ENCODE data around the gene EVC.

The EVC gene

GRCh38 chr4:5713861-5714260 is 2.9 kb downstream of the EVC start:
- no peaks in the 10 kb centered on the region for H3K4me1 ChIP-seq
- no peak for DNase-seq
- peaks cover 41% of the 10 kb centered on the region for H3K27me3 ChIP-seq
- no peak overlapping the region for H3K4me3 ChIP-seq (ENCODE audit: low read depth, low read length)
- H3K36me3 ChIP-seq, result no peaks in the 10 kb centered on the region
- H3K9me3 ChIP-seq, result no peaks in the 10 kb centered on the region; the same call in 1 of the 2 replicates
- TF ChIP-seq CTCF (IDR thresholded peaks at IDR 0.05; ENCODE audit: low read depth, low read length), result no peak

GRCh38 chr4:5715357-5715756 is 4.4 kb downstream of the EVC start:
- Histone ChIP-seq H3K9me3 (no peaks in the 10 kb centered on the region; the same call in 1 of the 2 replicates), H3K27me3 (peaks cover 29% of the 10 kb centered on the region), H3K4me1 (no peaks in the 10 kb centered on the region), H3K36me3 (no peaks in the 10 kb centered on the region), H3K4me3 (ENCODE audit: low read depth, low read length) (no peak overlapping the region)
- no peak for DNase-seq
- no peak for TF ChIP-seq CTCF (IDR thresholded peaks at IDR 0.05; ENCODE audit: low read depth, low read length)

GRCh38 chr4:5716391-5716790 is 5.4 kb downstream of the EVC start:
- no peaks in the 10 kb centered on the region for H3K4me1 ChIP-seq
- no peaks in the 10 kb centered on the region; the same call in 1 of the 2 replicates for H3K9me3 ChIP-seq
- H3K36me3 ChIP-seq, result no peaks in the 10 kb centered on the region
- no peak for DNase-seq
- no peak overlapping the region for H3K4me3 ChIP-seq (ENCODE audit: low read depth, low read length)
- H3K27me3 ChIP-seq, result peaks cover 19% of the 10 kb centered on the region
- TF ChIP-seq CTCF (IDR thresholded peaks at IDR 0.05; ENCODE audit: low read depth, low read length), result no peak

- Histone ChIP-seq H3K4me3 (ENCODE audit: low read depth, low read length) (no peak overlapping the region), H3K27me3 (peaks cover 7% of the 10 kb centered on the region), H3K4me1 (no peaks in the 10 kb centered on the region), H3K9me3 (no peaks in the 10 kb centered on the region; the same call in 1 of the 2 replicates), H3K36me3 (no peaks in the 10 kb centered on the region)
- no peak for DNase-seq
- no peak for TF ChIP-seq CTCF (IDR thresholded peaks at IDR 0.05; ENCODE audit: low read depth, low read length)
Observed at GRCh38 chr4:5717449-5718158, 6.6 kb downstream of the EVC start.

GRCh38 chr4:5718411-5718810 is 7.4 kb downstream of the EVC start:
- Histone ChIP-seq H3K27me3 (0 out of 2 replicates have a peak, but pooled peaks cover 3% of the 10 kb centered on the region), H3K4me1 (no peaks in the 10 kb centered on the region)
- no peak for TF ChIP-seq CTCF (IDR thresholded peaks at IDR 0.05; ENCODE audit: low read depth, low read length)

GRCh38 chr4:5719350-5720055 is 8.5 kb downstream of the EVC start:
- no peak overlapping the region for H3K4me3 ChIP-seq (ENCODE audit: low read depth, low read length)
- no peaks in the 10 kb centered on the region for H3K4me1 ChIP-seq
- TF ChIP-seq CTCF (IDR thresholded peaks at IDR 0.05; ENCODE audit: low read depth, low read length), result no peak
- no peak for DNase-seq
- no peaks in the 10 kb centered on the region; the same call in 1 of the 2 replicates for H3K9me3 ChIP-seq
- no peaks in the 10 kb centered on the region for H3K36me3 ChIP-seq
- H3K27me3 ChIP-seq, result 0 out of 2 replicates have a peak, but pooled peaks cover 3% of the 10 kb centered on the region

More at GRCh38 chr4:5718411-5718810, 7.4 kb downstream of the EVC start:
- Histone ChIP-seq H3K36me3 (no peaks in the 10 kb centered on the region), H3K9me3 (no peaks in the 10 kb centered on the region; the same call in 1 of the 2 replicates), H3K4me3 (ENCODE audit: low read depth, low read length) (no peak overlapping the region)
- no peak for DNase-seq
